Tongue (tissue), 2 donors: ENCODE data around the gene RAE1. TPM values are rescaled to one million over a fixed set of nuclear protein-coding genes. Genes with fewer than 3 reads are reported as not detected.

Experiments
- DNase-seq: peaks from one replicate; pipeline ENCODE4 v3.0.0-alpha.2; 2015
- total RNA-seq: library from RNA; depleted of rRNA; stranded (reverse); fragments of >200 nt; gene quantifications from one replicate; pipeline ENCODE4 v1.2.3, GENCODE V29; 2014

The RAE1 gene
- total RNA-seq = 27.5 TPM

- DNase-seq = peak; percentile 98
Measured at GRCh38 chr20:57351042-57351783, at the start of gene RAE1. Gene RAE1 (plus strand): TSS chr20:57351255. CDS start chr20:57354039, 2,784 bp downstream.

GRCh38 chr20:57306747-57307146 lies 44.3 kb upstream of the RAE1 start:
- DNase-seq = no peak

- DNase-seq = no peak
Measured at GRCh38 chr20:57308451-57309271, 42.4 kb upstream of the RAE1 start.

- DNase-seq = no peak
Measured at GRCh38 chr20:57309544-57310115, 41.4 kb upstream of the RAE1 start.

GRCh38 chr20:57310821-57311514 lies 40.1 kb upstream of the RAE1 start:
- no peak for DNase-seq

- no peak for DNase-seq
Measured at GRCh38 chr20:57312138-57312537, 38.9 kb upstream of the RAE1 start.

GRCh38 chr20:57313230-57313629 lies 37.8 kb upstream of the RAE1 start:
- no peak for DNase-seq

GRCh38 chr20:57313951-57314350 lies 37.1 kb upstream of the RAE1 start:
- no peak for DNase-seq

GRCh38 chr20:57315083-57315975 lies 35.7 kb upstream of the RAE1 start:
- no peak for DNase-seq

GRCh38 chr20:57315976-57316480 lies 35.0 kb upstream of the RAE1 start:
- DNase-seq = no peak

GRCh38 chr20:57316795-57317201 lies 34.3 kb upstream of the RAE1 start:
- no peak for DNase-seq

GRCh38 chr20:57317316-57317788 lies 33.7 kb upstream of the RAE1 start:
- no peak for DNase-seq

GRCh38 chr20:57317789-57318371 lies 33.2 kb upstream of the RAE1 start:
- no peak for DNase-seq

GRCh38 chr20:57319584-57319983 lies 31.5 kb upstream of the RAE1 start:
- no peak for DNase-seq

- DNase-seq = no peak
Measured at GRCh38 chr20:57320358-57320757, 30.7 kb upstream of the RAE1 start.

GRCh38 chr20:57321142-57321541 lies 29.9 kb upstream of the RAE1 start:
- DNase-seq = no peak

GRCh38 chr20:57322476-57322875 lies 28.6 kb upstream of the RAE1 start:
- no peak for DNase-seq

GRCh38 chr20:57323034-57323433 lies 28.0 kb upstream of the RAE1 start:
- DNase-seq = peak; percentile 73

GRCh38 chr20:57325632-57326356 lies 25.3 kb upstream of the RAE1 start:
- DNase-seq = no peak
